Muscle of leg (tissue), 16 donors: ENCODE data around the gene GUCY2F. TPM values are rescaled to one million over a fixed set of nuclear protein-coding genes. Genes with fewer than 3 reads are reported as not detected.

ENCODE experiments used
- DNase-seq: peaks from one replicate; pipeline ENCODE4 v3.0.0; 2013
- H3K27ac ChIP-seq: one replicate; pipeline ENCODE4 v1.5.1; 2013; ENCODE audit warnings: mild to moderate bottlenecking, low read length, control low read depth
- H3K27me3 ChIP-seq: one replicate; pipeline ENCODE4 v1.6.1; 2013; ENCODE audit warnings: low read length; ENCODE audit not compliant: control insufficient read depth, insufficient read depth
- H3K36me3 ChIP-seq: one replicate; pipeline ENCODE4 v1.6.1; 2013; ENCODE audit warnings: low read length; ENCODE audit not compliant: control insufficient read depth, insufficient read depth
- H3K4me1 ChIP-seq: one replicate; pipeline ENCODE4 v1.6.1; 2013; ENCODE audit warnings: low read length; ENCODE audit not compliant: control insufficient read depth, insufficient read depth
- H3K4me3 ChIP-seq: one replicate; pipeline ENCODE4 v1.5.1; 2013; ENCODE audit warnings: low read length, control low read depth
- H3K9me3 ChIP-seq: replicated peaks from 2 replicates; pipeline ENCODE4 v1.6.1; 2013; ENCODE audit warnings: low read depth, low read length; ENCODE audit not compliant: control insufficient read depth
- WGBS: methylation state at CpG from one replicate; pipeline ENCODE4 v1.1.5; 2013; ENCODE audit warnings: missing lambda C conversion rate; ENCODE audit not compliant: insufficient coverage; 5-methylcytosine and 5-hydroxymethylcytosine counted together
- long read RNA-seq, 11 donors: transcript quantifications; one replicate each; lab custom pipeline, GENCODE V29; 2026
- polyA plus RNA-seq, 8 donors: library from polyadenylated mRNA; unstranded; fragments of 120-200 nt; gene quantifications; one replicate each; pipeline versions ENCODE4 v1.2.1 to v1.2.3, GENCODE V29; 2013; ENCODE audit warnings: inconsistent platforms in 1 of 8, low replicate concordance in 1 of 8; ENCODE audit not compliant: insufficient read length in 8 of 8, insufficient read depth in 1 of 8
- total RNA-seq: library from RNA; stranded (reverse); fragments of 120-200 nt; gene quantifications from one replicate; pipeline ENCODE4 v1.2.4, GENCODE V29; 2013

Gene GUCY2F
- total RNA-seq (not detected), polyA plus RNA-seq (not detected)
- long read RNA-seq, donor 1, result 0 reads
- long read RNA-seq, donor 2, result 0 reads
- long read RNA-seq, donor 3, result 0 reads
- long read RNA-seq, donor 4, result 0 reads
- long read RNA-seq, donor 5, result 0 reads
- long read RNA-seq, donor 6, result 0 reads
- long read RNA-seq, donor 7, result 0 reads
- long read RNA-seq, donor 8, result 0 reads
- long read RNA-seq, donor 9, result 0 reads
- long read RNA-seq, donor 10, result 0 reads
- long read RNA-seq, donor 11, result 0 reads

DNA sequence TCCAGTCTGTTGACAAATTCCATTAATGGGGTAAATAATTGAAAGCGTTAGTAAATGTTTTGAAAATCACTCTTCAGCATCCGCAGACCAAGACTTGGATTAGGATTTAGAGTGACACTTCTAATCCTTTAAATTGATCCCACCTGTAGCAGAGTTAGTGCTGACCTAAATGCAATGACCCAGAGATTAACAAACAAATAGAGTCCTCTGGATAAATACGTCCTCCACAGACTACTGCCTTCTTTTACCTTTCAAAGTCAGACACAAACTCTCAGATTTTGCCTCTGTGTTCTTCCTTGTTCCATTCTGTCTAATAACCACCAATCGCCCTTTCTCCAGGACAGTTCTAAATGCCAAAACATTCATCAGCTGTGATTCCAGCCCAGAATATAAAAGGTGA is at the start of gene GUCY2F:
GUCY2F (minus strand) TSS at position 101 of the 400 bp plus-strand sequence. CDS start 6,150 bp downstream, outside the sequence.
- Histone ChIP-seq H3K9me3 (no peaks in the 10 kb centered on the region), H3K27ac (no peak within 1 kb of the TSS), H3K36me3 (no peaks in the 10 kb centered on the region), H3K4me3 (no peak within 1 kb of the TSS), H3K4me1 (no peaks in the 10 kb centered on the region), H3K27me3 (peaks cover 2% of the 10 kb centered on the region)
- WGBS, result 35% methylated on average over 2 of the region's 4 CpGs
- no peak for DNase-seq

DNA sequence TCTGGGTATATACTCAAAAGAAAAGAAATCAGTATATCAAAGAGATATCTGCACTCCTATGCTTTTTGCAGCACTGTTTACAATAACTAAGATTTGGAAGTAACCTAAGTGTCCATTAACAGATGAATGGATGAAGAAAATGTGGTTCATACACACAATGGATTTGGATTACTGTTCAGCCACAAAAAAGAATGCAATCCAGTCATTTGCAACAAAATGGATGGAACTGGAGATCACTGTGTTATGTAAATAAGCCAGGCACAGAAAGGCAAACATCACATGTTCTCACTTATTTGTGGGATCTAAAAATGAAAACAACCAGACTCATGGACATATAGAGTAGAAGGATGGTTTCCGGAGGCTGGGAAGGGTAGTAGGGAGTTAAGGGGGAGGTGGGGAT is 37.1 kb upstream of the GUCY2F start:
- whole genome bisulfite sequencing, result no CpG with 5 or more reads among the region's 1 CpG
- no peaks in the 10 kb centered on the region for H3K4me1 ChIP-seq
- no peak for DNase-seq
- H3K27ac ChIP-seq, result no peak overlapping the region
- H3K36me3 ChIP-seq, result no peaks in the 10 kb centered on the region
- H3K27me3 ChIP-seq, result no peaks in the 10 kb centered on the region
- H3K4me3 ChIP-seq, result no peak overlapping the region
- H3K9me3 ChIP-seq, result no peaks in the 10 kb centered on the region

DNA sequence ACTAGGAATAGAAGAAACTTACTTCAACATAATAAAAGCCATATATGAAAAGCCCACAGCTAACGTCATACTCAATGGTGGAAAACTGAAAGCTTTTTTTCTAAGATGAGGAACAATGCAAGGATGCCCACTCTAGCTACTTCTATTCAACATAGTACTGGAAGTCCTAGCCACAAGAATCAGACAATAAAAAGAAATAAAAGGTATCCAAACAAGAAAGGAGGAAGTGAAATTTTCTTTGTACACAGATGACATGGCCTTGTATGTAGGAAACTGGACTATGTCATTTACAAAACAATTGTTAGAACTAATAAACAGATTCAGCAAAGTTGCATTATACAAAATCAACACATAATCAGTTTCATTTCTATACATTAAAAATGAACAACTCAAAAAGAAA is 29.2 kb upstream of the GUCY2F start:
- Histone ChIP-seq H3K4me1 (no peaks in the 10 kb centered on the region), H3K4me3 (no peak overlapping the region), H3K9me3 (no peaks in the 10 kb centered on the region), H3K27ac (no peak overlapping the region), H3K36me3 (no peaks in the 10 kb centered on the region), H3K27me3 (peaks cover 3% of the 10 kb centered on the region)
- WGBS, result no CpG with 5 or more reads among the region's 1 CpG
- DNase-seq, result no peak

DNA sequence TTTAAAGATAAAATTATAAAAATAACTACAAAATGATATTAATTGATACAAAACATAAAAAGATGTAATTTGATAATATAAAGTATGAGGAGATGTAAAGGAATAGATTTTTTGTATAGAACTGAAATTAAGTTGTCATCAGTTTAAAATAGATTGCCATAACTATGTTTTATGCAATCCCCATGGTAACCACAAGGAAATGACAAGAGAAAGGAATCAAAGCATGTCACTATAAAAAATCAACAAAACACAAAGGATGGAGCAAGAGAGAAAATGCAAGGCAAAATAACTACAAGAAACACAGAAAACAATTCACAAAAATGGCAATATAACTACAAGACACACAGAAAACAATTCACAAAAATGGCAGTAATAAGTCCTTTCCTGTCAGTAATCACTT is 27.0 kb upstream of the GUCY2F start:
- no peak overlapping the region for H3K27ac ChIP-seq
- peaks cover 3% of the 10 kb centered on the region for H3K27me3 ChIP-seq
- H3K9me3 ChIP-seq, result no peaks in the 10 kb centered on the region
- no peak overlapping the region for H3K4me3 ChIP-seq
- no peak for DNase-seq
- no peaks in the 10 kb centered on the region for H3K4me1 ChIP-seq
- no peaks in the 10 kb centered on the region for H3K36me3 ChIP-seq

DNA sequence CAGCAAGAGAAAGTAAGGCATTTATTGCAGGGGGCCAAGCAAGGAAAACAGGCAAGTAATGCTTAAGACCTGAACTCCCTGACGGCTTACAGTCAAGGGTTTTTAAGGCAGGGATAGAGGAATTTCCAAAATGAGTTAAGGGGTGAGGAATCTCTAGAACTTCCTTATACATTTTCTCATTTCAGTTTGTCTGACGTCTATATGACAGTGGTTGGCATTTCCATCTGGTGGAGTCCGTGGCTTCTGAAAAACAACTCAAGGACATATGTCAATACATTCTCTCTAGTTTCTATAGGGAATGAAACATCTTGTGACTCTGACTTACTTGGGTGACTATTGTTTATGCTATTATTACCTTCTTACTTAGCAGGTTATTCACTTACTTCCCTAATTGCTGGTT is 19.3 kb upstream of the GUCY2F start:
- no CpG with 5 or more reads among the region's 3 CpGs for WGBS
- H3K27me3 ChIP-seq, result peaks cover 24% of the 10 kb centered on the region
- no peaks in the 10 kb centered on the region for H3K36me3 ChIP-seq
- no peaks in the 10 kb centered on the region for H3K4me1 ChIP-seq
- no peaks in the 10 kb centered on the region for H3K9me3 ChIP-seq
- no peak for DNase-seq
- no peak overlapping the region for H3K27ac ChIP-seq
- H3K4me3 ChIP-seq, result no peak overlapping the region

DNA sequence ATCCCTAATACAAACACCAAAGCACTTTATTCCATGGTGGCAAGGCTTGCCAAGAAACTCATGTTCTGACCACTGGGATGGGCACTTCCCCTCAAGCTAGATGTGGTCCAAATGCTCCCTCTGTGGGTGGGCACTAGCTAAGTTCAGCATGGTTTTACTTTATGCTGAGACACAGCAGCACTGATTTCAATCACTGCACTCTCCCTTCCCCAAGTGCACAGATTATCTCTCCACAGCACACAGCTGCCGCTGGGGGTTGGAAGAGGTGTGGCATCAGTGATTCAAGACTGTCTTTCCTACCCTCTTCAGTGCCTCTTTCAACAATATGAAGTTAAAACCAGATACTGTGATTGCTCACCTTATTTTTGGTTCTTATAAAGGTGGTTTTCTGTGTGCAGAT is 16.5 kb upstream of the GUCY2F start:
- Histone ChIP-seq H3K36me3 (no peaks in the 10 kb centered on the region), H3K4me1 (no peaks in the 10 kb centered on the region), H3K27me3 (peaks cover 24% of the 10 kb centered on the region), H3K4me3 (no peak overlapping the region), H3K27ac (no peak overlapping the region), H3K9me3 (no peaks in the 10 kb centered on the region)
- WGBS, result no CpG with 5 or more reads among the region's 1 CpG
- DNase-seq, result no peak

DNA sequence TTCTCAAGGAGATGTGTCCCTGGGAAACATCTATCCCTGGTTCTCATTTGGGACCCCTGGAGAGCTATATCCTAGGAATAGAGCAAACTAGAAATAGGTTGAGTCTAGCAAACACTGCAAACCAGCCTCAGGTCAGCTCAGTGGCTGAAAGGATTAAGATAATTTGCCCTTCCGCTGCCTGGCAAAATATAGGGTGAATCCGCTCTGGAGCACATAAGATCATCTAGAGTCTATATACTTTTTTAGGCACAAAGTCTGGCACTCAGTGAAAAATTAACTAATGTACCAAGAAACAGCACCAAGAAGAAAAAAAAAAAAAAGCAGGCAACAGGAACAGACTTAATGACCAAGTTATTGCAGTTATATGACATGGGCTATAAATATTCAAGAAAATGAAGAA is 7.3 kb upstream of the GUCY2F start:
- DNase-seq, result no peak
- no peak overlapping the region for H3K27ac ChIP-seq
- WGBS, result no CpG with 5 or more reads among the region's 2 CpGs
- no peaks in the 10 kb centered on the region for H3K9me3 ChIP-seq
- no peaks in the 10 kb centered on the region for H3K36me3 ChIP-seq
- H3K4me1 ChIP-seq, result no peaks in the 10 kb centered on the region
- no peaks in the 10 kb centered on the region for H3K27me3 ChIP-seq
- H3K4me3 ChIP-seq, result no peak overlapping the region

DNA sequence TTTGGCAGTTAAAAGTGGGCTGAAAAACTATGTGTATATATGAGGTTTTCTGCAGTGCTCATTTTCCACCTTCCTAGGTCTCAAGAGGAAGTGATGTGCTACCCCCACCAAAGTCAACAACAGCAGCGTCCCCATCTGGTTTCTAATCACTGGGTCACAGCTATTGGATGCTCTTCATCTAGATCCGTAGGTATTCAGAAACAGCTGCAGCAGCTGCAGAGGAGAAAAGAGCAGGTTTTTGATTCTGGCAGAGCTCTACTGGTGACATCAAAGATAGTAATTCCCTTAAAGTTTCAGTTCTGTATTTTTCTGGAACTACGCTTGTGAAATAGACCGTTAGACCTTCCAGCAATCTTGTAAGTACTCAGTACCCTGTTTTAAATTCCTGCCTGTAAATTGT is 5.8 kb upstream of the GUCY2F start:
- DNase-seq, result peak; percentile 16
- Histone ChIP-seq H3K4me1 (no peaks in the 10 kb centered on the region), H3K27me3 (no peaks in the 10 kb centered on the region), H3K36me3 (no peaks in the 10 kb centered on the region), H3K9me3 (no peaks in the 10 kb centered on the region), H3K27ac (no peak overlapping the region), H3K4me3 (no peak overlapping the region)
- WGBS, result 29% methylated on average over 1 of the region's 4 CpGs

DNA sequence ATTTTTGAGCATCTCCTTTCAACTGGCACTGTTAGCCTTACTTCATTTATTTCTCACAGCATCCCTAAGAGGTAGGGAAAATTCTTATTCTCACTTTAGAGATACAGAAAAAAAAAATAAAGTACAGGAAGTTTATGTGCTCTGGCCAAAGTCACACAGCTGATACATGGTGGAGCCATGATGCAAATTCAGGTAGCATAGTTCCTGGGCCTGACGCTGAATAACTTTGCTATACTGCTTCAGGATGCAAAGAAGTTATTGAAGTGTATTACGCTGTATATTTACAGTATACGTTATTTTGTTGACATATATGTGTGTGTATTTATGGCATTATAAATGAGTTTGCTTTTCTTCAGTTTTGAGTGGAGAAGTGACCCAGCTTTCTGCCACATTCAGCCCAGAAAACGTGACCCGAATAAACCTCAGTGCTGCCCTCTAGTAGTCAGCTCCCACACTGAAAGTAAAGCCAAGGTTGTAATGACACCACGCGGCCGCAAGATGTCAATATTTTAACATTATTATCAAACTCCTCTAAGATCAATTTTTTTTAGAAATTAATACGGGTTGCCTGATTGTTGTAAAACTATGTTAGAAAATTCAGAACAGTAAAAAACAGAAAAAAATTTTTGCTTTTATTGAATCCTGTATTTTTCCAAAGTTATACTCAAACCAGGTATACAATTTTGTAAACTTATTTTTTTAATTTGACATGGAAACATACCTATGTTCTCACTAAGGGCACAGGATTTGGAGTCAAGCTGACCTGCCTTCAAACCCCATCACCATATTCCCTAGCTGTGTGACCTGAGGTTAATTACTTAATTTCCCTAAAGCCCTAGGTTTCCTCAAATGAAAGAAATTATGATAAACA is 3.8 kb upstream of the GUCY2F start:
- 83% methylated on average over 1 of the region's 9 CpGs for WGBS
- H3K36me3 ChIP-seq, result no peaks in the 10 kb centered on the region
- H3K9me3 ChIP-seq, result no peaks in the 10 kb centered on the region
- H3K4me1 ChIP-seq, result no peaks in the 10 kb centered on the region
- H3K27ac ChIP-seq, result no peak overlapping the region
- no peak overlapping the region for H3K4me3 ChIP-seq
- peak; percentile 75 for DNase-seq
- peaks cover 2% of the 10 kb centered on the region for H3K27me3 ChIP-seq

DNA sequence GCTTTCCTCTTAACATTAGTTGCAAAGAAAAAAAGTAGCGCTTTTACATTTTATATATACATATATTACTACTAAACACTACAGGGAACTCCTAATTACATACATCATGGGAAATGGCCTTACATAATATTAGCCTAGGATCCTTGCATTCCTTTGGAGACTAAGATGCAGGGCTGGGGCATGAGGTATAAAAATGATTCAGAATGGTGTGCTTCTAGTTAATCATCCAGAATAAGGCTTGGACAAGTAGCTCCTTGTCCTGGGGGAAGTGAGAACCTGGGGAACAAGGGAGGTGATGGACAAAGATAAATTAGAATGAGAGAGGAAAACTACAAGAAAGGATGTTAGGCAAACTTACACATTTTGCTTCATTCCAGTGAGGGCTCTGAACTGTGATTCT is 3.0 kb upstream of the GUCY2F start:
- Histone ChIP-seq H3K36me3 (no peaks in the 10 kb centered on the region), H3K9me3 (no peaks in the 10 kb centered on the region), H3K27me3 (peaks cover 2% of the 10 kb centered on the region), H3K27ac (no peak overlapping the region), H3K4me3 (no peak overlapping the region), H3K4me1 (no peaks in the 10 kb centered on the region)
- no peak for DNase-seq
- WGBS, result no CpG with 5 or more reads among the region's 1 CpG
